K562 (cell line): ENCODE results near the gene C6orf89.

Experiments used
- CBFB ChIP-seq: sonication (generic); formaldehyde crosslinking; IDR thresholded peaks from 2 replicates; pipeline ENCODE4 v1.4.0; 2020; ENCODE audit warnings: mild to moderate bottlenecking, missing genetic modification reagents
- CBX2 ChIP-seq: fragments of 200-600 bp; sonication (generic); IDR thresholded peaks from one replicate; pipeline ENCODE4 v1.6.1; 2012; ENCODE audit warnings: mild to moderate bottlenecking, low read length, inconsistent platforms; ENCODE audit not compliant: insufficient read depth, poor library complexity, severe bottlenecking
- MAFF ChIP-seq: IDR thresholded peaks from 2 replicates; pipeline ENCODE4 v1.6.1; 2012; ENCODE audit warnings: low read length, improper control_type of control experiment
- NFIC ChIP-seq: fragments of 450-650 bp; IDR thresholded peaks from 2 replicates; pipeline ENCODE4 v1.6.1; 2017; ENCODE audit warnings: mild to moderate bottlenecking, inconsistent platforms
- RAD51 ChIP-seq: fragments of 450-650 bp; IDR thresholded peaks from 2 replicates; pipeline ENCODE4 v1.7.1; 2016; ENCODE audit warnings: low read depth, mild to moderate bottlenecking, borderline replicate concordance
- SRF ChIP-seq, 2 experiments: fragments of 250-450, 450-650 bp in 1 of 2; sonication (Bioruptor Pico) in 1 of 2; sonication (generic) in 1 of 2; formaldehyde crosslinking; IDR thresholded peaks; 2 replicates each; pipeline versions ENCODE4 v1.5.0 to v1.5.1; 2020 to 2022; ENCODE audit warnings: mild to moderate bottlenecking in 1 of 2, missing genetic modification reagents in 1 of 2
- TAF7 ChIP-seq: fragments of 450-650 bp; IDR thresholded peaks from 2 replicates; pipeline ENCODE4 v1.6.1; 2016; ENCODE audit warnings: missing genetic modification characterization, missing compliant biosample characterization
- TCF7 ChIP-seq: sonication (generic); IDR thresholded peaks from 2 replicates; pipeline ENCODE4 v1.6.1; 2016; ENCODE audit warnings: antibody characterized with exemption, borderline replicate concordance
- ZNF121 ChIP-seq: sonication (generic); formaldehyde crosslinking; conservative IDR thresholded peaks from 2 replicates; pipeline ENCODE4 v1.8.0; 2022; ENCODE audit warnings: missing genetic modification reagents
- TF ChIP-seq, protein P1 (sequence below), 3 experiments: IDR thresholded peaks in 2 of 3; conservative IDR thresholded peaks in 1 of 3; 2 replicates each; pipeline ENCODE4 v1.5.1; 2011 to 2012; ENCODE audit warnings: low read length in 3 of 3, mild to moderate bottlenecking in 3 of 3, control low read depth in 2 of 3, improper control_type of control experiment in 1 of 3, inconsistent platforms in 1 of 3, low read depth in 1 of 3, mixed read lengths in 1 of 3, moderate library complexity in 1 of 3; ENCODE audit not compliant: insufficient read depth in 2 of 3
- TF ChIP-seq, protein P2 (sequence below): sonication (generic); formaldehyde crosslinking; IDR thresholded peaks from 2 replicates; pipeline ENCODE4 v1.8.0; 2023; ENCODE audit warnings: mild to moderate bottlenecking, missing genetic modification reagents
- TF ChIP-seq, protein P3 (sequence below), 2 experiments: fragments of 450-650 bp in 1 of 2; sonication (generic) in 1 of 2; formaldehyde crosslinking in 1 of 2; IDR thresholded peaks in 1 of 2; conservative IDR thresholded peaks in 1 of 2; 2 replicates each; pipeline versions ENCODE4 v1.6.1 to v1.8.1; 2016 to 2023; ENCODE audit warnings: mild to moderate bottlenecking in 2 of 2, moderate library complexity in 2 of 2, inconsistent platforms in 1 of 2, missing genetic modification reagents in 1 of 2

DNA sequence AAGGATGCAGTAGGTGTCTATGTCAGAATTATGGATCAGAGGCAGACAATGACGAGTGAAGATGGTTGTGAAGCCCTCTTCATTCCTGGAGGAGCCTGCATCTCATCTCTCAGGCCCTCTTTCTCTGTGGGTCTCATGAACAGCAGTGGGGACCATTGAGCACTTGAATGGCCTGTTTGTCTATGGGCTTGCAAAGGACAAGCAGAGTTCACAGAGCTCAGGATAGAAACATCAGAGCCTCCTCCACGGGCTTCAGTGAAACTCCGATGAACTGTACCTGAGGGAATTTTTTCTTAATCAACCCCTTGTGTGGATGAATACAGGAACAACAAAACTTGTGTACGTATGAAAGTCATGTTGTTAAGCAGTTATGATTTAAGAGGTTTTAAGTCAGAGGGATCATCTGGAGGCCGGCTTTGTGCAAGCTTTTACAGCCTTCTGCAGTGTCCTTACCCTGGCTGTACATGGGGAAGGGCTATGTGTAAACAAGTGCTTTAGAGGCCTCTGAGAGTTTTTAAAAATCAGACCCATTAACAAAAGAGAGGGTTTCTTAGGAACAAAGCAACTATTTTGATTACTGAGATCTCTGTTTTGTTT, 39.1 kb downstream of the C6orf89 start:
- TF ChIP-seq NFIC, result no peak
- TF ChIP-seq SRF (CRISPR knock-in tag; IDR thresholded peaks at IDR 0.05), result no peak
- no peak for TF ChIP-seq RAD51
- no peak for TF ChIP-seq TAF7
- TF ChIP-seq, protein P1, sequence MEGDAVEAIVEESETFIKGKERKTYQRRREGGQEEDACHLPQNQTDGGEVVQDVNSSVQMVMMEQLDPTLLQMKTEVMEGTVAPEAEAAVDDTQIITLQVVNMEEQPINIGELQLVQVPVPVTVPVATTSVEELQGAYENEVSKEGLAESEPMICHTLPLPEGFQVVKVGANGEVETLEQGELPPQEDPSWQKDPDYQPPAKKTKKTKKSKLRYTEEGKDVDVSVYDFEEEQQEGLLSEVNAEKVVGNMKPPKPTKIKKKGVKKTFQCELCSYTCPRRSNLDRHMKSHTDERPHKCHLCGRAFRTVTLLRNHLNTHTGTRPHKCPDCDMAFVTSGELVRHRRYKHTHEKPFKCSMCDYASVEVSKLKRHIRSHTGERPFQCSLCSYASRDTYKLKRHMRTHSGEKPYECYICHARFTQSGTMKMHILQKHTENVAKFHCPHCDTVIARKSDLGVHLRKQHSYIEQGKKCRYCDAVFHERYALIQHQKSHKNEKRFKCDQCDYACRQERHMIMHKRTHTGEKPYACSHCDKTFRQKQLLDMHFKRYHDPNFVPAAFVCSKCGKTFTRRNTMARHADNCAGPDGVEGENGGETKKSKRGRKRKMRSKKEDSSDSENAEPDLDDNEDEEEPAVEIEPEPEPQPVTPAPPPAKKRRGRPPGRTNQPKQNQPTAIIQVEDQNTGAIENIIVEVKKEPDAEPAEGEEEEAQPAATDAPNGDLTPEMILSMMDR (IDR thresholded peaks at IDR 0.05 in 2 of 3, conservative IDR thresholded peaks at IDR 0.05 in 1 of 3; ENCODE audit: insufficient read depth in 2 of 3, low read depth in 1 of 3, low read length in 3 of 3), result no peak
- no peak for TF ChIP-seq TCF7
- no peak for TF ChIP-seq ZNF121
- TF ChIP-seq, protein P2, sequence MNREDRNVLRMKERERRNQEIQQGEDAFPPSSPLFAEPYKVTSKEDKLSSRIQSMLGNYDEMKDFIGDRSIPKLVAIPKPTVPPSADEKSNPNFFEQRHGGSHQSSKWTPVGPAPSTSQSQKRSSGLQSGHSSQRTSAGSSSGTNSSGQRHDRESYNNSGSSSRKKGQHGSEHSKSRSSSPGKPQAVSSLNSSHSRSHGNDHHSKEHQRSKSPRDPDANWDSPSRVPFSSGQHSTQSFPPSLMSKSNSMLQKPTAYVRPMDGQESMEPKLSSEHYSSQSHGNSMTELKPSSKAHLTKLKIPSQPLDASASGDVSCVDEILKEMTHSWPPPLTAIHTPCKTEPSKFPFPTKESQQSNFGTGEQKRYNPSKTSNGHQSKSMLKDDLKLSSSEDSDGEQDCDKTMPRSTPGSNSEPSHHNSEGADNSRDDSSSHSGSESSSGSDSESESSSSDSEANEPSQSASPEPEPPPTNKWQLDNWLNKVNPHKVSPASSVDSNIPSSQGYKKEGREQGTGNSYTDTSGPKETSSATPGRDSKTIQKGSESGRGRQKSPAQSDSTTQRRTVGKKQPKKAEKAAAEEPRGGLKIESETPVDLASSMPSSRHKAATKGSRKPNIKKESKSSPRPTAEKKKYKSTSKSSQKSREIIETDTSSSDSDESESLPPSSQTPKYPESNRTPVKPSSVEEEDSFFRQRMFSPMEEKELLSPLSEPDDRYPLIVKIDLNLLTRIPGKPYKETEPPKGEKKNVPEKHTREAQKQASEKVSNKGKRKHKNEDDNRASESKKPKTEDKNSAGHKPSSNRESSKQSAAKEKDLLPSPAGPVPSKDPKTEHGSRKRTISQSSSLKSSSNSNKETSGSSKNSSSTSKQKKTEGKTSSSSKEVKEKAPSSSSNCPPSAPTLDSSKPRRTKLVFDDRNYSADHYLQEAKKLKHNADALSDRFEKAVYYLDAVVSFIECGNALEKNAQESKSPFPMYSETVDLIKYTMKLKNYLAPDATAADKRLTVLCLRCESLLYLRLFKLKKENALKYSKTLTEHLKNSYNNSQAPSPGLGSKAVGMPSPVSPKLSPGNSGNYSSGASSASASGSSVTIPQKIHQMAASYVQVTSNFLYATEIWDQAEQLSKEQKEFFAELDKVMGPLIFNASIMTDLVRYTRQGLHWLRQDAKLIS (CRISPR knock-in tag), result no peak
- TF ChIP-seq, protein P3, sequence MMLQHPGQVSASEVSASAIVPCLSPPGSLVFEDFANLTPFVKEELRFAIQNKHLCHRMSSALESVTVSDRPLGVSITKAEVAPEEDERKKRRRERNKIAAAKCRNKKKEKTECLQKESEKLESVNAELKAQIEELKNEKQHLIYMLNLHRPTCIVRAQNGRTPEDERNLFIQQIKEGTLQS (IDR thresholded peaks at IDR 0.05), result no peak
- TF ChIP-seq, protein P3 (CRISPR knock-in tag; conservative IDR thresholded peaks at IDR 0.05), result no peak
- no peak for TF ChIP-seq MAFF
- TF ChIP-seq CBX2, result no peak
- TF ChIP-seq CBFB (CRISPR knock-in tag), result no peak
